Liver (tissue), 9 donors: ENCODE results near the gene ULK3. TPM values are rescaled to one million over a fixed set of nuclear protein-coding genes. Genes with fewer than 3 reads are reported as not detected.
A peak's percentile ranks its signal among the peaks of the same experiment; 100 is the strongest.

ENCODE experiments used
- DNase-seq: peaks from one replicate; pipeline ENCODE4 v3.0.0-alpha.2; 2017; ENCODE audit warnings: low spot score
- H3K27ac ChIP-seq, 2 donors: one replicate each; pipeline ENCODE4 v1.7.0; 2013; ENCODE audit warnings: inconsistent platforms in 2 of 2, low read length in 2 of 2, control low read depth in 1 of 2, low read depth in 1 of 2, mild to moderate bottlenecking in 1 of 2
- H3K27me3 ChIP-seq, 4 donors: one replicate each; pipeline versions ENCODE4 v1.6.1 to v1.7.0; 2013; ENCODE audit warnings: low read length in 3 of 4, inconsistent platforms in 1 of 4, mild to moderate bottlenecking in 1 of 4, moderate library complexity in 1 of 4; ENCODE audit not compliant: control insufficient read depth in 4 of 4, insufficient read depth in 4 of 4
- H3K36me3 ChIP-seq, 4 donors: one replicate each; pipeline versions ENCODE4 v1.6.1 to v1.7.0; 2013; ENCODE audit warnings: low read length in 3 of 4, mild to moderate bottlenecking in 3 of 4, low read depth in 1 of 4, moderate library complexity in 1 of 4; ENCODE audit not compliant: control insufficient read depth in 4 of 4, insufficient read depth in 3 of 4
- H3K4me1 ChIP-seq, 4 donors: one replicate each; pipeline versions ENCODE4 v1.6.1 to v1.7.0; 2013; ENCODE audit warnings: low read length in 3 of 4, mild to moderate bottlenecking in 3 of 4, moderate library complexity in 1 of 4; ENCODE audit not compliant: control insufficient read depth in 4 of 4, insufficient read depth in 4 of 4
- H3K4me3 ChIP-seq, 3 donors: one replicate each; pipeline versions ENCODE4 v1.6.1 to v1.7.0; 2013; ENCODE audit warnings: low read length in 3 of 3, control low read depth in 1 of 3, low read depth in 1 of 3, mild to moderate bottlenecking in 1 of 3
- H3K9ac ChIP-seq, 2 donors: one replicate each; pipeline ENCODE4 v1.7.0; 2013; ENCODE audit warnings: low read length in 2 of 2, mild to moderate bottlenecking in 2 of 2, moderate library complexity in 2 of 2, control low read depth in 1 of 2, low read depth in 1 of 2
- H3K9me3 ChIP-seq, 4 donors: one replicate each; pipeline versions ENCODE4 v1.6.1 to v1.7.0; 2013; ENCODE audit warnings: low read length in 3 of 4; ENCODE audit not compliant: control insufficient read depth in 4 of 4
- EGR1 ChIP-seq, 2 donors: IDR thresholded peaks; 2 replicates each; pipeline ENCODE4 v1.6.1; 2016 to 2018; ENCODE audit warnings: antibody characterized with exemption in 2 of 2, low read depth in 2 of 2
- FOXA1 ChIP-seq: IDR thresholded peaks from 2 replicates; pipeline ENCODE4 v1.6.1; 2016; ENCODE audit warnings: antibody characterized with exemption
- FOXA2 ChIP-seq: IDR thresholded peaks from 2 replicates; pipeline ENCODE4 v1.6.1; 2016; ENCODE audit warnings: antibody characterized with exemption
- GABPA ChIP-seq, 2 donors: IDR thresholded peaks in 1 of 2; conservative IDR thresholded peaks in 1 of 2; 2 replicates each; pipeline ENCODE4 v1.6.1; 2016; ENCODE audit warnings: antibody characterized with exemption in 2 of 2, mild to moderate bottlenecking in 1 of 2, moderate library complexity in 1 of 2
- HNF4A ChIP-seq, 2 donors: conservative IDR thresholded peaks; 2 replicates each; pipeline ENCODE4 v1.6.1; 2016; ENCODE audit warnings: antibody characterized with exemption in 2 of 2, mild to moderate bottlenecking in 2 of 2
- HNF4G ChIP-seq: IDR thresholded peaks from 2 replicates; pipeline ENCODE4 v1.6.1; 2016; ENCODE audit warnings: antibody characterized with exemption
- JUND ChIP-seq, 2 donors: IDR thresholded peaks; 2 replicates each; pipeline ENCODE4 v1.6.1; 2016; ENCODE audit warnings: antibody characterized with exemption in 2 of 2
- NR2F2 ChIP-seq: IDR thresholded peaks from 2 replicates; pipeline ENCODE4 v1.6.1; 2016; ENCODE audit warnings: antibody characterized with exemption
- RAD21 ChIP-seq, 2 donors: IDR thresholded peaks; 2 replicates each; pipeline ENCODE4 v1.6.1; 2016; ENCODE audit warnings: antibody characterized with exemption in 2 of 2, mild to moderate bottlenecking in 2 of 2
- RXRA ChIP-seq, 2 donors: IDR thresholded peaks; 2 replicates each; pipeline ENCODE4 v1.6.1; 2017 to 2018; ENCODE audit warnings: antibody characterized with exemption in 2 of 2, mild to moderate bottlenecking in 1 of 2
- SP1 ChIP-seq: IDR thresholded peaks from 2 replicates; pipeline ENCODE4 v1.6.1; 2018; ENCODE audit warnings: antibody characterized with exemption, mild to moderate bottlenecking
- TAF1 ChIP-seq: conservative IDR thresholded peaks from 2 replicates; pipeline ENCODE4 v1.6.1; 2016; ENCODE audit warnings: antibody characterized with exemption, mild to moderate bottlenecking
- YY1 ChIP-seq: IDR thresholded peaks from 2 replicates; pipeline ENCODE4 v1.6.1; 2016; ENCODE audit warnings: antibody characterized with exemption, mild to moderate bottlenecking
- ZBTB33 ChIP-seq: IDR thresholded peaks from 2 replicates; pipeline ENCODE4 v1.6.1; 2016; ENCODE audit warnings: antibody characterized with exemption
- whole genome bisulfite sequencing: extraction: QIAGEN DNeasy Blood & Tissue Kit; methylation state at CpG from one replicate; pipeline ENCODE4 v1.1.7; 2013; 5-methylcytosine and 5-hydroxymethylcytosine counted together
- polyA plus RNA-seq, 2 donors: library from polyadenylated mRNA; stranded (reverse) in 1 of 2; unstranded in 1 of 2; fragments of 200-250 nt in 1 of 2; fragments of >200 nt in 1 of 2; fragmentation: Nextera tagmentation in 1 of 2; extraction: Ambion mirVana in 1 of 2; gene quantifications; one replicate each; pipeline versions ENCODE4 v1.2.1 to v1.2.3, GENCODE V29; 2013 to 2015
- total RNA-seq, 2 donors: library from RNA; depleted of rRNA; stranded (reverse); fragments of >200 nt; gene quantifications; one replicate each; pipeline ENCODE4 v1.2.3, GENCODE V29; 2014
- TF ChIP-seq, protein P1 (sequence below): fragments of 150-350 bp; IDR thresholded peaks from 2 replicates; pipeline ENCODE4 v1.5.1; 2017; ENCODE audit warnings: improper control_type of control experiment, low read depth, low read length; ENCODE audit not compliant: missing input control
- TF ChIP-seq, protein P2 (sequence below): IDR thresholded peaks from 2 replicates; pipeline ENCODE4 v1.6.1; 2016; ENCODE audit warnings: antibody characterized with exemption
- TF ChIP-seq, protein P3 (sequence below): IDR thresholded peaks from 2 replicates; pipeline ENCODE4 v1.6.1; 2016; ENCODE audit warnings: antibody characterized with exemption, mild to moderate bottlenecking
- donor health status: healthy.
- donor health status: healthy.
- donor health status: healthy.
- donor health status: healthy.
- donor health status: healthy.

ULK3 gene
- total and polyA plus RNA-seq, 4 donors, result 13.1 to 35.5 (median 21.4) TPM

- H3K27ac ChIP-seq, result no peak overlapping the region
- 92% methylated on average over 5 of the region's 5 CpGs for WGBS
- H3K4me3 ChIP-seq, result no peak overlapping the region
- TF ChIP-seq HNF4G, result no peak
- no peak for TF ChIP-seq JUND (IDR thresholded peaks at IDR 0.05)
- TF ChIP-seq ZBTB33, result no peak
- no peak for TF ChIP-seq RXRA (IDR thresholded peaks at IDR 0.05)
- TF ChIP-seq HNF4A (conservative IDR thresholded peaks at IDR 0.05), result no peak
- TF ChIP-seq SP1, result no peak
- H3K27me3 ChIP-seq, result no peaks in the 10 kb centered on the region
- peaks cover 0 to 5% (median 2%) of the 10 kb centered on the region in 4 donors for H3K4me1 ChIP-seq
- H3K9ac ChIP-seq, result no peak overlapping the region
- no peak for DNase-seq
- H3K9me3 ChIP-seq, result no peaks in the 10 kb centered on the region
- no peaks in the 10 kb centered on the region for H3K36me3 ChIP-seq
These were observed 22.9 kb downstream of the ULK3 start for GRCh38 chr15:74820056-74820455.

DNA sequence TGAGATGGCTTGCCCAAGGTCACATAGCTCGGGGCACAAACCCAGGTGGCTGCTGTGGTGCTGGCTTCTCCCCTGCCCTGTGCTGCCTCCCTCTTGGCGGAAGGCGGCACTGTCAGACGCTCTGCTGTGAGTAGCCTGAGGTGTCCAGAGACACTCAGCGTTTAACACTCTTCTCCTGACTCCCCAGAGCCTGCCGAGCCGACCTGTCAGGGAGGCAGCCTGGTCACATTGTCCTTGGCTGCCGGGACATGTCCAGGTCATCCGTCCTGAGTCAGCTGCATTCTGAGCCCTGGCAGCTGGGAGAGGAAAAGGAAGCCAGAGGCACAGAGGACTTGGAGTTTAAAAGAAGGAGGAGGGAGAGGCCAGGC lies 25.6 kb downstream of the ULK3 start:
- peak in 1 of 2 donors; percentile 40 for TF ChIP-seq RAD21 (IDR thresholded peaks at IDR 0.05)
- no peak for TF ChIP-seq HNF4G
- TF ChIP-seq GABPA (IDR thresholded peaks at IDR 0.05 in 1 of 2, conservative IDR thresholded peaks at IDR 0.05 in 1 of 2), result no peak
- no peak for TF ChIP-seq FOXA1
- TF ChIP-seq HNF4A (conservative IDR thresholded peaks at IDR 0.05), result no peak
- TF ChIP-seq TAF1, result no peak
- no peak for TF ChIP-seq RXRA (IDR thresholded peaks at IDR 0.05)
- no peak for TF ChIP-seq EGR1 (IDR thresholded peaks at IDR 0.05; ENCODE audit: low read depth in 2 of 2)
- TF ChIP-seq, protein P1, sequence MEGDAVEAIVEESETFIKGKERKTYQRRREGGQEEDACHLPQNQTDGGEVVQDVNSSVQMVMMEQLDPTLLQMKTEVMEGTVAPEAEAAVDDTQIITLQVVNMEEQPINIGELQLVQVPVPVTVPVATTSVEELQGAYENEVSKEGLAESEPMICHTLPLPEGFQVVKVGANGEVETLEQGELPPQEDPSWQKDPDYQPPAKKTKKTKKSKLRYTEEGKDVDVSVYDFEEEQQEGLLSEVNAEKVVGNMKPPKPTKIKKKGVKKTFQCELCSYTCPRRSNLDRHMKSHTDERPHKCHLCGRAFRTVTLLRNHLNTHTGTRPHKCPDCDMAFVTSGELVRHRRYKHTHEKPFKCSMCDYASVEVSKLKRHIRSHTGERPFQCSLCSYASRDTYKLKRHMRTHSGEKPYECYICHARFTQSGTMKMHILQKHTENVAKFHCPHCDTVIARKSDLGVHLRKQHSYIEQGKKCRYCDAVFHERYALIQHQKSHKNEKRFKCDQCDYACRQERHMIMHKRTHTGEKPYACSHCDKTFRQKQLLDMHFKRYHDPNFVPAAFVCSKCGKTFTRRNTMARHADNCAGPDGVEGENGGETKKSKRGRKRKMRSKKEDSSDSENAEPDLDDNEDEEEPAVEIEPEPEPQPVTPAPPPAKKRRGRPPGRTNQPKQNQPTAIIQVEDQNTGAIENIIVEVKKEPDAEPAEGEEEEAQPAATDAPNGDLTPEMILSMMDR, result peak; percentile 22
- no peak overlapping the region for H3K4me3 ChIP-seq
- DNase-seq, result no peak
- no peaks in the 10 kb centered on the region for H3K27me3 ChIP-seq
- H3K4me1 ChIP-seq, result peaks cover 2 to 9% (median 5%) of the 10 kb centered on the region in 4 donors
- 23% methylated on average over 9 of the region's 9 CpGs for WGBS
- no peak overlapping the region for H3K27ac ChIP-seq
- H3K36me3 ChIP-seq, result no peaks in the 10 kb centered on the region
- no peaks in the 10 kb centered on the region for H3K9me3 ChIP-seq
- no peak overlapping the region for H3K9ac ChIP-seq

DNA sequence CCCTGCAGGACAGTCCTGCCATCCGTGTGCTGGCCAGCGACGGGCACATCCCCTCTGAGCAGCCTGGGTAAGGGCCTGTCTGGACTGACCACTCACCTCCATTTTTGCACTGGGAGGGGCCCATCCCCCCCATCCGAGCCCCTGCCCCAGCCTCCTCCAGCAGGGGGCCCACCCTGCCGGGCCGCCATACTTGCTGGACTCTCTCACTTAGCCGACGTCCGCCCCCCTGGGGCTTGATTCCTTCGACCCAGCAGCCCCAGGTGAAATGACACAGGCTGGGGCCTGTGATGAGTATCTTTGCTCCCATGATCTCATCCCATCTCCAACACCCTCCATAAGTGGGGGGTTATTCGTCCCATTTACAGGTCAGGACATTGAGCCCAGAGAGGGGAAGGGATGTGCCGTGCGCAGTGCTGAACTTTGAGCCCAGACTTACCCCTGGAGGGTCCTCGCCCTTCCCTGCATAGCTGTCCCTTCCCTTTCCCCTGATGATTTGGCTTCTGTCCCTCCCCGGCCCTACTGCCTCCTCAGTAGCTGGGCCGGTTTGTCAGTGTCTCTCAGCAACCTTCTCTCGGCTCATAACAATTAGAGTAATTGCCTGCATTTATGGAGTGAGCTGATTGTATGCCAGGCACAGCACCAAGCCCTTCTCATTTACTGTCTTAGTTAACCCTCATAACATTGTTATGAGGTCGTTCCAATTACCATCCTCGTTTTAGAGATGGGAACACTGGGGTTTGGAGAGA lies 26.2 kb downstream of the ULK3 start:
- Histone ChIP-seq H3K4me1 (peaks cover 2 to 9% (median 5%) of the 10 kb centered on the region in 4 donors), H3K9ac (no peak overlapping the region), H3K27me3 (no peaks in the 10 kb centered on the region), H3K36me3 (no peaks in the 10 kb centered on the region), H3K9me3 (no peaks in the 10 kb centered on the region), H3K4me3 (no peak overlapping the region), H3K27ac (no peak overlapping the region)
- DNase-seq, result no peak
- WGBS, result 61% methylated on average over 19 of the region's 19 CpGs
- TF ChIP-seq FOXA2 (no peak), NR2F2 (no peak), EGR1 (IDR thresholded peaks at IDR 0.05; ENCODE audit: low read depth in 2 of 2) (no peak), SP1 (no peak), ZBTB33 (no peak), YY1 (no peak), FOXA1 (no peak), HNF4A (conservative IDR thresholded peaks at IDR 0.05) (no peak), JUND (IDR thresholded peaks at IDR 0.05) (no peak), GABPA (IDR thresholded peaks at IDR 0.05 in 1 of 2, conservative IDR thresholded peaks at IDR 0.05 in 1 of 2) (no peak), HNF4G (no peak)
- TF ChIP-seq, protein P2, sequence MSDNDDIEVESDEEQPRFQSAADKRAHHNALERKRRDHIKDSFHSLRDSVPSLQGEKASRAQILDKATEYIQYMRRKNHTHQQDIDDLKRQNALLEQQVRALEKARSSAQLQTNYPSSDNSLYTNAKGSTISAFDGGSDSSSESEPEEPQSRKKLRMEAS, result no peak
- TF ChIP-seq, protein P3, sequence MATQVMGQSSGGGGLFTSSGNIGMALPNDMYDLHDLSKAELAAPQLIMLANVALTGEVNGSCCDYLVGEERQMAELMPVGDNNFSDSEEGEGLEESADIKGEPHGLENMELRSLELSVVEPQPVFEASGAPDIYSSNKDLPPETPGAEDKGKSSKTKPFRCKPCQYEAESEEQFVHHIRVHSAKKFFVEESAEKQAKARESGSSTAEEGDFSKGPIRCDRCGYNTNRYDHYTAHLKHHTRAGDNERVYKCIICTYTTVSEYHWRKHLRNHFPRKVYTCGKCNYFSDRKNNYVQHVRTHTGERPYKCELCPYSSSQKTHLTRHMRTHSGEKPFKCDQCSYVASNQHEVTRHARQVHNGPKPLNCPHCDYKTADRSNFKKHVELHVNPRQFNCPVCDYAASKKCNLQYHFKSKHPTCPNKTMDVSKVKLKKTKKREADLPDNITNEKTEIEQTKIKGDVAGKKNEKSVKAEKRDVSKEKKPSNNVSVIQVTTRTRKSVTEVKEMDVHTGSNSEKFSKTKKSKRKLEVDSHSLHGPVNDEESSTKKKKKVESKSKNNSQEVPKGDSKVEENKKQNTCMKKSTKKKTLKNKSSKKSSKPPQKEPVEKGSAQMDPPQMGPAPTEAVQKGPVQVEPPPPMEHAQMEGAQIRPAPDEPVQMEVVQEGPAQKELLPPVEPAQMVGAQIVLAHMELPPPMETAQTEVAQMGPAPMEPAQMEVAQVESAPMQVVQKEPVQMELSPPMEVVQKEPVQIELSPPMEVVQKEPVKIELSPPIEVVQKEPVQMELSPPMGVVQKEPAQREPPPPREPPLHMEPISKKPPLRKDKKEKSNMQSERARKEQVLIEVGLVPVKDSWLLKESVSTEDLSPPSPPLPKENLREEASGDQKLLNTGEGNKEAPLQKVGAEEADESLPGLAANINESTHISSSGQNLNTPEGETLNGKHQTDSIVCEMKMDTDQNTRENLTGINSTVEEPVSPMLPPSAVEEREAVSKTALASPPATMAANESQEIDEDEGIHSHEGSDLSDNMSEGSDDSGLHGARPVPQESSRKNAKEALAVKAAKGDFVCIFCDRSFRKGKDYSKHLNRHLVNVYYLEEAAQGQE, result no peak
